SU-DHL-6 (cell line): ENCODE data around the gene SYPL1.

Source experiments
- CTCF ChIP-seq: fragments of 200-600 bp; sonication (generic); IDR thresholded peaks from one replicate; pipeline ENCODE4 v1.5.1; 2017; ENCODE audit warnings: antibody characterized with exemption, mild to moderate bottlenecking, low read length, moderate library complexity; ENCODE audit not compliant: insufficient read depth, poor library complexity, severe bottlenecking
- EZH2phosphoT487 ChIP-seq: fragments of 200-600 bp; sonication (generic), shearing (Covaris generic); conservative IDR thresholded peaks from 2 replicates; pipeline ENCODE4 v1.6.1; 2018; ENCODE audit warnings: mild to moderate bottlenecking, antibody characterized with exemption, low read length, moderate library complexity, mixed read lengths

GRCh38 chr7:106140406-106141173, 28.5 kb upstream of the SYPL1 start:
- TF ChIP-seq CTCF: no peak
- TF ChIP-seq EZH2phosphoT487: no peak
